GM12891 (cell line): ENCODE data around the gene ME3.

ENCODE experiments used
- POLR2A ChIP-seq: IDR thresholded peaks from 2 replicates; pipeline ENCODE4 v1.6.1; 2011; ENCODE audit warnings: low read depth, low read length, control low read depth
- POLR2AphosphoS5 ChIP-seq: IDR thresholded peaks from 2 replicates; pipeline ENCODE4 v1.6.1; 2011; ENCODE audit warnings: low read depth, low read length, control low read depth
- SPI1 ChIP-seq: IDR thresholded peaks from 2 replicates; pipeline ENCODE4 v1.6.1; 2011; ENCODE audit warnings: low read depth, low read length, control low read depth
- TAF1 ChIP-seq: IDR thresholded peaks from 2 replicates; pipeline ENCODE4 v1.6.1; 2011; ENCODE audit warnings: low read depth, low read length, control low read depth

GRCh38 chr11:86644291-86644690 is 28.1 kb downstream of the ME3 start:
- TF ChIP-seq POLR2A (no peak), POLR2AphosphoS5 (no peak), TAF1 (no peak), SPI1 (no peak)
